ENCODE results near the gene NTMT1.

The NTMT1 gene

GRCh38 chr9:129597355-129598088 lies 28.4 kb upstream of the NTMT1 start:
- DNase-seq, result no peak

- no peak for DNase-seq
These were observed 27.8 kb upstream of the NTMT1 start for GRCh38 chr9:129598089-129598596.

- DNase-seq, result no peak
These were observed 24.8 kb upstream of the NTMT1 start for GRCh38 chr9:129601082-129601674.

GRCh38 chr9:129602598-129603415 lies 23.2 kb upstream of the NTMT1 start:
- no peak for DNase-seq

- DNase-seq, result no peak
These were observed 21.8 kb upstream of the NTMT1 start for GRCh38 chr9:129604056-129604765.

- DNase-seq, result no peak
These were observed 21.2 kb upstream of the NTMT1 start for GRCh38 chr9:129604766-129605163.

GRCh38 chr9:129606161-129607026 lies 19.6 kb upstream of the NTMT1 start:
- no peak for DNase-seq

- DNase-seq, result no peak
These were observed 19.0 kb upstream of the NTMT1 start for GRCh38 chr9:129607027-129607387.

- no peak for DNase-seq
These were observed 17.1 kb upstream of the NTMT1 start for GRCh38 chr9:129608561-129609481.

- no peak for DNase-seq
These were observed 16.3 kb upstream of the NTMT1 start for GRCh38 chr9:129609486-129610212.

GRCh38 chr9:129610213-129610472 lies 15.8 kb upstream of the NTMT1 start:
- no peak for DNase-seq

- DNase-seq, result no peak
These were observed 15.3 kb upstream of the NTMT1 start for GRCh38 chr9:129610473-129611306.

GRCh38 chr9:129611307-129611800 lies 14.6 kb upstream of the NTMT1 start:
- no peak for DNase-seq

- DNase-seq, result no peak
These were observed 13.8 kb upstream of the NTMT1 start for GRCh38 chr9:129612123-129612522.

- no peak for DNase-seq
These were observed 13.0 kb upstream of the NTMT1 start for GRCh38 chr9:129612815-129613519.

- DNase-seq, result no peak
These were observed 12.3 kb upstream of the NTMT1 start for GRCh38 chr9:129613520-129614175.

GRCh38 chr9:129614932-129615331 lies 11.0 kb upstream of the NTMT1 start:
- DNase-seq, result no peak
